Spleen (tissue), 7 donors: Measurements from ENCODE around the gene SIM1.

Source experiments
- CTCF ChIP-seq, 11 experiments: fragments of 200-600 bp in 7 of 11; fragments of 450-650 bp in 4 of 11; sonication (generic) in 4 of 11; IDR thresholded peaks in 8 of 11; conservative IDR thresholded peaks in 3 of 11; 1 replicate in 7 of 11; 2 replicates in 4 of 11; pipeline versions ENCODE4 v1.4.0 to v1.8.0; 2016 to 2021; ENCODE audit warnings: antibody characterized with exemption in 11 of 11, inconsistent platforms in 4 of 11, mild to moderate bottlenecking in 1 of 11
- POLR2A ChIP-seq, 3 donors: fragments of 450-650 bp; IDR thresholded peaks; one replicate each; pipeline ENCODE4 v1.5.1; 2017; ENCODE audit warnings: antibody characterized with exemption in 3 of 3, mild to moderate bottlenecking in 1 of 3
- POLR2AphosphoS5 ChIP-seq, 3 donors: sonication (generic); formaldehyde crosslinking; IDR thresholded peaks; one replicate each; pipeline ENCODE4 v1.5.1; 2017; ENCODE audit warnings: antibody characterized with exemption in 3 of 3
- donor health status: DM: no; HTN: no; CAD: no; lungs with moderate emphysema.
- donor health status: DM: no; HTN: no; CAD: no.
- donor health status: DM: no; HTN: no; CAD: no.

DNA sequence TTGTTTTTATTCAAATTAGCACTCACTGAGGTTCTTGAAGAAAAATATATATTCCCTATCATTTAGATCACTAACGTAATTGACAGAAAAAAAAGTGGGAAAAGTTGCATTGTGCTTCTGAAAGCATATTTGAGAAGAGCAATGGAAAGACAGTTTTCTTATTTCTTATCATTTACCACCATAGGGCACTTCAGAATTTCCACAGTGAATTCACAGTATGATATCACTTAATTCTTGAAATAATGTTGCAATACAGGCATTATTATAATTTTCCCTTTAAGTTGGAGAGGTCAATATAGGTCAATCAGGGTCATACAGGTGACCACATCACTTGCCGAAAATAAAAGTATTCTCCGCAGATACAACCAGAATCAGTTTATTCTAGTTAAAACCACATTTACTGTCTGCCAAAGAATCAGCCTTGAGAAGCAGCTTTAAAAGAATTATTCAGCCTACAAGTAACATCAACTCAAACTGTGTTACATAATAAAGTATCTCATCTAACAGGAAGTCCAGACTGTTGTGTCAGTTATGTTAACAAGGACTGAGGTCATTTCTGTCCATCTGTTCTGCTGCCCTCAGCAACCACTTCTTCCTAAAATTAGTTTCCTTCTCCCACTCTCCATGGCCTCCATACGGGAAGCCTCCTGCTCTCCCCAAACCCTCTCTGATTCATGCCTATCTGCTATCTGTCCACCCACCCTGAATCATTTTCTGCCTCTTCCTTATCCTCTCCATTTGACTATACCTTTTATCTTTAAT lies 121.2 kb downstream of the SIM1 start:
- TF ChIP-seq CTCF (IDR thresholded peaks at IDR 0.05 in 8 of 11, conservative IDR thresholded peaks at IDR 0.05 in 3 of 11) (no peak), POLR2AphosphoS5 (IDR thresholded peaks at IDR 0.05) (no peak), POLR2A (IDR thresholded peaks at IDR 0.05) (no peak)
